Lower lobe of right lung (tissue), 2 donors: ENCODE measurements around the gene NHLH1. TPM values are rescaled to one million over a fixed set of nuclear protein-coding genes. Genes with fewer than 3 reads are reported as not detected.
A peak's percentile ranks its signal among the peaks of the same experiment; 100 is the strongest.

ENCODE experiments used
- ATAC-seq, 2 donors: fragments of 200-7000 bp; cut with Tn5 transposase; one replicate each; pipeline ENCODE4 v1.9.1; 2020 to 2022; ENCODE audit warnings: mild to moderate bottlenecking in 2 of 2, moderate library complexity in 2 of 2
- DNase-seq: peaks from one replicate; pipeline ENCODE4 v3.0.0-alpha.2; 2020
- H3K27ac ChIP-seq: fragments of 200-600 bp; one replicate; pipeline ENCODE4 v1.8.0; 2022
- H3K27me3 ChIP-seq: fragments of 200-600 bp; one replicate; pipeline ENCODE4 v1.8.0; 2022; ENCODE audit warnings: low read depth
- H3K36me3 ChIP-seq: fragments of 200-600 bp; one replicate; pipeline ENCODE4 v1.8.0; 2022; ENCODE audit warnings: mild to moderate bottlenecking
- H3K4me1 ChIP-seq: fragments of 200-600 bp; one replicate; pipeline ENCODE4 v1.8.0; 2022
- H3K4me3 ChIP-seq: fragments of 200-600 bp; one replicate; pipeline ENCODE4 v1.8.0; 2022; ENCODE audit warnings: mild to moderate bottlenecking
- H3K9me3 ChIP-seq: fragments of 200-600 bp; one replicate; pipeline ENCODE4 v1.8.0; 2022
- CTCF ChIP-seq: fragments of 200-600 bp; IDR thresholded peaks from one replicate; pipeline ENCODE4 v1.8.0; 2022; ENCODE audit warnings: antibody characterized with exemption, mild to moderate bottlenecking
- intact Hi-C: fragments of 100-400 bp; cut with DNase I; formaldehyde crosslinking; loops from one replicate; pipeline ENCODE4 v1.11.0; 2022
- total RNA-seq: library from RNA; stranded (reverse); fragmentation: NEBNext Ultra II Directional; extraction: Animal tissue kit (Norgen Biotek cat#: 25700); gene quantifications from one replicate; pipeline ENCODE4 v1.2.1, GENCODE V29; 2021
- donor health status: DM: no; HTN: yes; CAD: no; lungs with severe emphysema.

NHLH1 gene
- total RNA-seq, 1 donor from 2014 or later: 0.15 TPM

GRCh38 chr1:160394673-160395072, 27.8 kb downstream of the NHLH1 start:
- no peaks in the 10 kb centered on the region for H3K36me3 ChIP-seq
- intact Hi-C loops: no loop called here
- H3K27me3 ChIP-seq: peaks cover 2% of the 10 kb centered on the region

GRCh38 chr1:160397651-160398050, 30.8 kb downstream of the NHLH1 start:
- Histone ChIP-seq H3K4me3 (no peak overlapping the region), H3K4me1 (no peaks in the 10 kb centered on the region), H3K27me3 (peaks cover 23% of the 10 kb centered on the region), H3K27ac (no peak overlapping the region), H3K36me3 (no peaks in the 10 kb centered on the region), H3K9me3 (no peaks in the 10 kb centered on the region)
- DNase-seq: no peak
- intact Hi-C loops: no loop called here
- ATAC-seq: no peak
- TF ChIP-seq CTCF: no peak

More at GRCh38 chr1:160394673-160395072, 27.8 kb downstream of the NHLH1 start:
- Histone ChIP-seq H3K9me3 (no peaks in the 10 kb centered on the region), H3K4me1 (no peaks in the 10 kb centered on the region), H3K27ac (no peak overlapping the region), H3K4me3 (no peak overlapping the region)
- TF ChIP-seq CTCF: no peak
- ATAC-seq: no peak
- DNase-seq: no peak

- no peak for DNase-seq
- H3K4me1 ChIP-seq: peaks cover 4% of the 10 kb centered on the region
- intact Hi-C loops: no loop called here
- H3K4me3 ChIP-seq: no peak overlapping the region
- no peak for TF ChIP-seq CTCF
- no peak overlapping the region for H3K27ac ChIP-seq
- no peaks in the 10 kb centered on the region for H3K9me3 ChIP-seq
- ATAC-seq: no peak
- no peaks in the 10 kb centered on the region for H3K36me3 ChIP-seq
- H3K27me3 ChIP-seq: peaks cover 21% of the 10 kb centered on the region
Observed at GRCh38 chr1:160398823-160399222, 32.0 kb downstream of the NHLH1 start.

- no peak for DNase-seq
- ATAC-seq: no peak
- no peaks in the 10 kb centered on the region for H3K9me3 ChIP-seq
- peak overlapping the region; percentile 68 for H3K4me3 ChIP-seq
- intact Hi-C loops: no loop called here
- TF ChIP-seq CTCF: no peak
- peaks cover 21% of the 10 kb centered on the region for H3K27me3 ChIP-seq
- H3K27ac ChIP-seq: no peak overlapping the region
- H3K36me3 ChIP-seq: no peaks in the 10 kb centered on the region
- H3K4me1 ChIP-seq: peaks cover 4% of the 10 kb centered on the region
Observed at GRCh38 chr1:160399544-160400222, 32.8 kb downstream of the NHLH1 start.

GRCh38 chr1:160400223-160400645, 33.4 kb downstream of the NHLH1 start, which contains the start of gene VANGL2:
Gene VANGL2, plus strand, starts transcription at chr1:160400564. Its CDS starts 15,274 bp downstream, at chr1:160415838.
- H3K27ac ChIP-seq: peak within 1 kb of the TSS; percentile 41
- TF ChIP-seq CTCF: no peak
- peaks cover 21% of the 10 kb centered on the region for H3K27me3 ChIP-seq
- DNase-seq: peak; percentile 73
- no peaks in the 10 kb centered on the region for H3K9me3 ChIP-seq
- ATAC-seq: peak; percentile 82 to 92
- H3K4me3 ChIP-seq: peak within 1 kb of the TSS; percentile 68
- intact Hi-C loops: no loop called here
- H3K4me1 ChIP-seq: peaks cover 4% of the 10 kb centered on the region
- no peaks in the 10 kb centered on the region for H3K36me3 ChIP-seq
